Stimulated activated CD4-positive, alpha-beta T cell treated with anti-CD3 and anti-CD28 coated beads, Interleukin-12 subunit alpha, Interleukin-12 subunit beta, amount 100 ng/mL, for 4 hours (primary cell): ENCODE measurements around the gene MAP4K3.

Source experiments
- DNase-seq: peaks from one replicate; pipeline ENCODE4 v3.0.0-alpha.2; 2020

Gene MAP4K3

GRCh38 chr2:39228413-39229209 is 208.5 kb downstream of the MAP4K3 start:
- DNase-seq: no peak

- DNase-seq: peak; percentile 83
Observed at GRCh38 chr2:39227628-39228412, 209.3 kb downstream of the MAP4K3 start.

- no peak for DNase-seq
Observed at GRCh38 chr2:39225567-39225966, 211.5 kb downstream of the MAP4K3 start.

DNA sequence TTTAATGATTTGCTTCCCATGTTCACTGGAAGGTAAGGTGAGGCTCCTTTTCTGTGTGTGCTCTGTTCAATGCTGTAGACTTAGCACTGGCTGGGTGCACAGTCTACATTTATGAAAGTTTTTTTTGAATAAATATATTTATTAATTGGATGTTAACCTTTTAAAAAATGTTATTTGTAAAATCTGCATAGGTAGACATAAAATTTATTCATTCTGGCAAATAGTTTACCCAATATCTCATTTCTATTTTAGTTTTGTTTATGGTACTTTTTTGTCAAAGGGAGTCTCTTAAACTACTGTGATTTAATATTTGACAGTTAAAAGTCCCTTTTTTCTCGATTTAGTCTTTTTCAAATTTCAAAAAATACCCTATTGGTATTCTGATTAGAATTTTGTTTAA is 213.2 kb downstream of the MAP4K3 start:
- DNase-seq: no peak

DNA sequence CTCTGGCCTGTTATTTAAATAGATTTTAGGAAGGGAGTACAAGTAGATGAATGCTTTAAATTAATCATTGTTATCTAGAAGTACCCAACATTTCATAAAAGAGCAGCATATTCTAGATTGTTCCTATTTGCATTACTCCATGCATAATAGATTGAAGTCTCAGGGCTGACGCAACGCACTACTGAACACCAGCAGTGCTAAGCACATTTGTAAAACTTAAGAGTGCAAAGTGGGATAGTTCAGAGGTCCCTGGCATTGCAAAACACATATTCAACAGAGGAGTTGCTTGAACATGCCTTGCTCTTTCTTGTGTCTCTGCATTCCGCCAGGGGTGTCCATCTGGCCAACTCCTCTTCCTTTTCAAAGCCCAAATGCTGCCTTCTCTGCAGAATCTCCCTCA is 215.6 kb downstream of the MAP4K3 start:
- no peak for DNase-seq

DNA sequence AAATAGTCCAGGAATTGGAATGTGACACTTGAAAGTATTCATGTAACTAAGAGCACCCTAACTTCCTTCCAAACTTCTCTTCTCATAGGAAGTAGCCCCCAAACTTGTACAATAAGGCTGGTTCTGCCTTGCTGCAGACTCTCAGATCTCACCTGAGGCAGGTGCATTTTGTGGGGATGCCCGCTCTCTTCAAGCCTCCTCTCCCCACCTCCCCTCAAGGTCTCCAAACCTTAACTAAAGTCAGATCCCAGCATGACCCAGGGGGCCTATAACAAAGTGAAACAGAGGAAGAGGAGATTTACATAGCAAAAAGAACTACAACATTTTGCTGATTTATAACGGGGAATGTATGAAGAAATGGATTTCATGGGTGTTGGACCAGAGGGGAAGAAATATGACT is 216.9 kb downstream of the MAP4K3 start:
- no peak for DNase-seq

GRCh38 chr2:39218391-39218790 is 218.7 kb downstream of the MAP4K3 start:
- DNase-seq: no peak

DNA sequence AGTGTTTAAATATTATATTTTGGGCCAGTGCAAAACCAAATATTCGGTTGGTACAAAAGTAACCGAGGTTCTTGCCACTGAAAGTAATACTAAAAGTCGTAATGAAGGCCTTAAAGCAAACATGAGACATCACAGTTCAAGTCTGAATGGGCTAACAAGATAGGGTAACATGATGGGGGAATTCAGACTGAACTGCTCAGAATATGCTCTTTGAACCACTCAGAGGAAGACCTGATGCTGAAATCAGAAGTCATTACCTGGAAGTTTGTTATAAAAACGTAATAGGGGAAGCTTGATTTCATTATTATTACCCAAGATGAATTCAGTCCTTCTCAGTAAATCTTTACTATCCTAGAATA is 219.9 kb downstream of the MAP4K3 start:
- DNase-seq: no peak

DNA sequence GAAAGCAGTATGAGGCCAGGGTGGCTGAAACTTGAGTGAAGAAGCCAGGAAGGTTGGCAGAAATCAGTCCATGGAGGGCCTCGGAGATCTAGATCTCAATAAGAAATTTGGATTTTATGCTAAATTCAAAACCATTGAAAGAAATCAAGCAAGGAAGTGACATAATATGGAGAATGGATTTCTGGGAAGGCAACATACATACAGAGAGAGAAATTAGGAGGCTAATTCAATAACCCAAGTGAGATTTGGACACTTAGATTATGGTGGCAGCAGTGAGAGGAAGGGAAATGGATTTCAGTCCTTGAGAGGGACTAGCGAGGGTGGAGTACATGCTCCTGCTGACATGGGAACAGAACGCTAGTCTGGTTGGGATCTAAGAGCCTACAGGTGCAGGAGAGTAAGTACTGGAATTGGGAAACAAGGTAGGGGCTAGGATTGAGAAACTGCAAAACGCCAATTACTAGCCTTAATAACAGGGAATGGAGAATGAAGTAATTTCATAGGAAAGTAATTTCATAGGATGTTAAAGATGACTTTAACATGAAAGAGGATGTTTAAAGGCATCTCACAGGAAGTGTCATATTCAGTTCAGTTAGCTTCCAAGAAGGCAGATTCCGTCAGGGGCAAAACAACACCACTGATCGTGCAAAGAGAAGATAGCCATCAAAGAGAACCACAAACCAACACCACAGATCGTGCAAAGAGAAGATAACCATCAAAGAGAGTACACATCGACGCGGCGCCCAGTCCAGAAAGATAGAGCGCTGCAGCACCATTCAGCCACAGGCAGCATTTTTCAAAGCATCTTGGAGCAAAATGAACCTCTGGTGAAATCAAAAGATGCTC is 220.5 kb downstream of the MAP4K3 start:
- DNase-seq: peak; percentile 32

DNA sequence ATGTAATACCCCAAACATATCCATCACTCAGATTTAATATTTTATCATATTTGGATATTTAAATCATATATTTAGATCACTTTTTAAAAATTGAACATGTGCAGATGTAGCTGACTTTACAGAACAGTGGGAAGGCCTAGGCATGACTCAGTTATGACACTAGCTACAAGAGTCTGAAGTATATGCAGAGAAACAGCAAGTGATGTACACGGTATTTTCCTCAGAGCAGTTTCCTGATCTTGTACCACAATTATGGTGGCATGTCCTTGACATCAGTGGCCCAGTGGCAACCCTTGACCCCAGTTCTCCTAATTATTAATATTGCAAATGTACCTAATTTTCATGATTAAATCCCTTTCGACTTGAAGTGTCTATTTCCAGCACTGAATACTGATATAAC is 221.5 kb downstream of the MAP4K3 start:
- DNase-seq: no peak

DNA sequence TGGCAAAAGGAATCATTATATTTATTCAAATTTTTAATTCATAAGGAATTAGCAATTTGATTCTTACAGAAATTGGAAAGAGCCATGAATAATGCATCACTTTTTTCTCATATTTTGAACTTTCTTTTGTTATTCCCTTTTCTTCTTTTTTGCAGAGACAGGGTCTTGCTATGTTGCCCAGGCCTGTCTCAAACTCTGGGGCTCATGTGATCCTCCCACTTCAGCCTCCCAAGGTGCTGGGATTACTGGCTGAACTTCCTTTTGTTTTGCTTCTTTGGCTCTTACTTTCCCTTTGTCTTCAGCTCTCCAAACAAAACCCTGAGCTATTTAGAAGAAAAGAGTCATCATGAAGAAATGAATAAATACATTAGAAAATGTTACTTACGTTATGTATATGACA is 224.1 kb downstream of the MAP4K3 start:
- no peak for DNase-seq

DNA sequence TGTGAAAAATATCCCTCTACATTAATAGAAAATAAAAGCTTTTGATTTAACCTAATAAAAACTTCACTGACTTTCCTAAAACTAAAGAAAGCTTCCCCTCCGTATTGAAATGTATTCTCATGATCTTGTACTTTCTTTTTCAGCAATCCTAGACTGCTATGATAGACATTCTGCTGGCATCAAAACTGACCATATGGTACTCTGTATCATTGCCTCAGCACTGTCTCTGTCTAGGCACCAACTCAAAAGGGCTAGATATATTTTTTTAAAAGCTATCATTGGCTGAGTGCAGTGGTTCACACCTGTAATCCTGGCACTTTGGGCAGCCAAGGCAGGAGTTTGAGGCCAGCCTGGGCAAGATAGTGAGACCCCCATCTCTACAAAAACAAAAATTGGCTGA is 226.2 kb downstream of the MAP4K3 start:
- DNase-seq: no peak

GRCh38 chr2:39203382-39203781 is 233.7 kb downstream of the MAP4K3 start:
- no peak for DNase-seq

GRCh38 chr2:39202639-39203369 is 234.3 kb downstream of the MAP4K3 start:
- DNase-seq: no peak
